Measurements from ENCODE around the gene NUP88.

The NUP88 gene

GRCh38 chr17:5361426-5361825 is 58.0 kb downstream of the NUP88 start:
- no peak for DNase-seq (ENCODE audit: low read depth in 1 of 2, low spot score in 1 of 2)

GRCh38 chr17:5355421-5356129 is 63.9 kb downstream of the NUP88 start:
- no peak for DNase-seq (ENCODE audit: low read depth in 1 of 2, low spot score in 1 of 2)

- no peak for DNase-seq (ENCODE audit: low read depth in 1 of 2, low spot score in 1 of 2)
Observed at GRCh38 chr17:5354886-5355415, 64.5 kb downstream of the NUP88 start.

DNA sequence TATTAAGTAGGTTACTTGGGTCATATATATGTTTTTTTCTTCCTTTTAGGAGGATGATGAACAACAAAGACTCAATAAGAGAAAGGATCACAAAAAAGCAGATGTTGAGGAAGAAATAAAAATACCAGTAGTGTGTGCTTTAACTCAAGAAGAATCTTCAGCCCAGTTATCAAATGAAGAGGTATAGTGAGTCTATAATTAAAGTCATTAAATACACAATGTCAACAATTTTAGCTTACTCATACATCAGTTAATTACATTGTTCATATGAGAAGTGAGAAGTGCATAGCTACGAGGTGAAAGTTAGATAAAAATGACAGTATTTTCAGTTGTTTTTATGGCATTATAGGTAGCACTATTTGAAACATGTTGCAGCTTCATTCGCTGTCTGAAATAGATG is 65.2 kb downstream of the NUP88 start:
- no peak for DNase-seq (ENCODE audit: low read depth in 1 of 2, low spot score in 1 of 2)

GRCh38 chr17:5352681-5353289 is 66.7 kb downstream of the NUP88 start:
- DNase-seq (ENCODE audit: low read depth in 1 of 2, low spot score in 1 of 2), result no peak

GRCh38 chr17:5344914-5345313 is 74.5 kb downstream of the NUP88 start:
- DNase-seq (ENCODE audit: low read depth in 1 of 2, low spot score in 1 of 2), result no peak

All from activated T-helper 1 cell treated with anti-CD3 and anti-CD28 coated beads, Interleukin-2, amount 50 U/mL, for 16 hours (primary cell).